ENCODE results near the gene DHRS12. TPM values are rescaled to one million over a fixed set of nuclear protein-coding genes. Genes with fewer than 3 reads are reported as not detected.

Gene DHRS12
- total RNA-seq, 1 experiment from 2014 or later, result 8.8 TPM

DNA sequence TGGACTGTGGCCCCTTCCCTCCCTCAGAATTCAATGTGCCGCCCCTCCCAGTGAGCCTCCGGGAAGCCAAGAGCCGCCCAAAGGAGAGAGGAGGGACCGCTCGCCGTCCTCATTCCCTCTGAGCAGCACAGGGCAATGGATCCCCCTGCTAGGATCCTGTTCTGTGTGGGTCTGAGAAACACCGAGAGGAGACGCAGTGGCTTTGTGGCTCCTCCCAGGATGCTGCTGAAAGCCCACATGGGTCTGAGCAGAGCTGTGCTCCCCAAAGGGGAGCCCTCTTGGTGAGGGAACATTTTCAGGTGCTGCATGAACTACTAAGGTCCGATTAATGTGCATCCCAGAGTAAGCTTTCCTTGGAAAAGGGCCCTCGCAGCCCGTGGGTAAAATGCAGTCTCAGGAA is 30.4 kb downstream of the DHRS12 start:
- Histone ChIP-seq H3K56ac (ENCODE audit: insufficient read length, low read depth, low read length) (no peak overlapping the region), H3K4me1 (ENCODE audit: insufficient read depth, low read length) (no peaks in the 10 kb centered on the region), H3K79me2 (ENCODE audit: insufficient read depth, low read length) (no peaks in the 10 kb centered on the region), H3K14ac (ENCODE audit: insufficient read depth, low read length) (no peak overlapping the region), H3K4ac (ENCODE audit: low read depth, low read length) (no peak overlapping the region), H3K27ac (ENCODE audit: insufficient read length, low read depth, low read length) (no peak overlapping the region), H3K23ac (ENCODE audit: insufficient read length, low read depth, low read length) (no peak overlapping the region), H3T11ph (ENCODE audit: low read length) (no peak overlapping the region), H3K27me3 (ENCODE audit: insufficient read depth, low read length) (no peaks in the 10 kb centered on the region), H3K23me2 (ENCODE audit: insufficient read length, low read depth, low read length, poor library complexity, severe bottlenecking) (no peaks in the 10 kb centered on the region), H4K8ac (replicated peaks; ENCODE audit: insufficient read length, low read depth, low read length) (no peak overlapping the region), H3K9me3 (ENCODE audit: control insufficient read depth, low read depth, low read length) (no peaks in the 10 kb centered on the region), H2BK120ac (ENCODE audit: low read depth, low read length, poor library complexity, severe bottlenecking) (no peak overlapping the region), H3K18ac (ENCODE audit: insufficient read length, low read depth, low read length) (no peak overlapping the region), H3K4me2 (ENCODE audit: insufficient read depth, insufficient read length, low read length) (no peak overlapping the region), H4K20me1 (ENCODE audit: control insufficient read depth, insufficient read depth, insufficient read length) (no peaks in the 10 kb centered on the region), H2AFZ (ENCODE audit: low read length) (no peak overlapping the region), H2BK12ac (ENCODE audit: insufficient read length, low read depth, low read length) (no peak overlapping the region), H4K91ac (ENCODE audit: insufficient read length, low read depth, low read length) (no peak overlapping the region), H3K79me1 (ENCODE audit: insufficient read depth, low read depth, low read length, poor library complexity, severe bottlenecking) (no peaks in the 10 kb centered on the region), H2BK20ac (ENCODE audit: low read depth, low read length, poor library complexity, severe bottlenecking) (no peak overlapping the region), H2AK5ac (ENCODE audit: insufficient read length, low read length) (no peak overlapping the region), H4K5ac (ENCODE audit: insufficient read length, low read depth, low read length) (no peak overlapping the region), H2BK5ac (ENCODE audit: insufficient read length, low read length) (no peak overlapping the region), H3K9ac (ENCODE audit: extremely low read depth, insufficient read length, low read length) (no peak overlapping the region), H2BK15ac (ENCODE audit: low read depth, low read length) (no peak overlapping the region)
- Mint-ChIP-seq H3K36me3 (ENCODE audit: insufficient read depth in 1 of 3, low read depth in 3 of 3) (no peaks in the 10 kb centered on the region; a peak in 2 of 7 replicates), H3K4me3 (no peak overlapping the region; a peak in 1 of 5 replicates), H3K9me3 (no peaks in the 10 kb centered on the region), H3K27me3 (ENCODE audit: low read depth) (no peaks in the 10 kb centered on the region; the same call in 1 of the 2 replicates), H3K4me1 (peaks cover 13% of the 10 kb centered on the region in 2 experiments), H3K27ac (no peak overlapping the region)
- TF ChIP-seq, protein P1, sequence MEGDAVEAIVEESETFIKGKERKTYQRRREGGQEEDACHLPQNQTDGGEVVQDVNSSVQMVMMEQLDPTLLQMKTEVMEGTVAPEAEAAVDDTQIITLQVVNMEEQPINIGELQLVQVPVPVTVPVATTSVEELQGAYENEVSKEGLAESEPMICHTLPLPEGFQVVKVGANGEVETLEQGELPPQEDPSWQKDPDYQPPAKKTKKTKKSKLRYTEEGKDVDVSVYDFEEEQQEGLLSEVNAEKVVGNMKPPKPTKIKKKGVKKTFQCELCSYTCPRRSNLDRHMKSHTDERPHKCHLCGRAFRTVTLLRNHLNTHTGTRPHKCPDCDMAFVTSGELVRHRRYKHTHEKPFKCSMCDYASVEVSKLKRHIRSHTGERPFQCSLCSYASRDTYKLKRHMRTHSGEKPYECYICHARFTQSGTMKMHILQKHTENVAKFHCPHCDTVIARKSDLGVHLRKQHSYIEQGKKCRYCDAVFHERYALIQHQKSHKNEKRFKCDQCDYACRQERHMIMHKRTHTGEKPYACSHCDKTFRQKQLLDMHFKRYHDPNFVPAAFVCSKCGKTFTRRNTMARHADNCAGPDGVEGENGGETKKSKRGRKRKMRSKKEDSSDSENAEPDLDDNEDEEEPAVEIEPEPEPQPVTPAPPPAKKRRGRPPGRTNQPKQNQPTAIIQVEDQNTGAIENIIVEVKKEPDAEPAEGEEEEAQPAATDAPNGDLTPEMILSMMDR (conservative IDR thresholded peaks at IDR 0.05), result no peak
- no CpG with 5 or more reads among the region's 11 CpGs for WGBS (ENCODE audit: extremely low coverage, insufficient read length, low lambda C conversion rate)
- peak; percentile 19 for DNase-seq
